ENCODE data around the gene UNC13D.

Gene UNC13D

GRCh38 chr17:75827308-75828075, 16.7 kb downstream of the UNC13D start:
- TF ChIP-seq MAX (IDR thresholded peaks at IDR 0.05) (no peak), CREB1 (IDR thresholded peaks at IDR 0.05; ENCODE audit: low read depth) (no peak), RAD21 (IDR thresholded peaks at IDR 0.05; ENCODE audit: low read depth) (peak; percentile 10; the same call in 1 of the 2 replicates), TEAD4 (IDR thresholded peaks at IDR 0.05) (no peak)

- TF ChIP-seq CREB1 (IDR thresholded peaks at IDR 0.05; ENCODE audit: low read depth) (no peak), EGR1 (IDR thresholded peaks at IDR 0.05) (no peak), RAD21 (IDR thresholded peaks at IDR 0.05; ENCODE audit: low read depth) (no peak), USF1 (IDR thresholded peaks at IDR 0.05) (no peak), FOXM1 (IDR thresholded peaks at IDR 0.05; ENCODE audit: borderline replicate concordance, low read depth) (no peak)
Observed at GRCh38 chr17:75826561-75827307, 17.5 kb downstream of the UNC13D start.

GRCh38 chr17:75825748-75826370, 18.3 kb downstream of the UNC13D start:
- no peak for TF ChIP-seq ZBTB7A (IDR thresholded peaks at IDR 0.05; ENCODE audit: low read depth)
- TF ChIP-seq TEAD4 (IDR thresholded peaks at IDR 0.05) = no peak
- no peak for TF ChIP-seq NFIC (IDR thresholded peaks at IDR 0.05)
- TF ChIP-seq CEBPB (IDR thresholded peaks at IDR 0.05) = no peak
- TF ChIP-seq USF1 (IDR thresholded peaks at IDR 0.05) = no peak
- TF ChIP-seq MAX (IDR thresholded peaks at IDR 0.05) = no peak
- TF ChIP-seq FOXM1 (IDR thresholded peaks at IDR 0.05; ENCODE audit: borderline replicate concordance, low read depth) = no peak

GRCh38 chr17:75825149-75825552, 19.1 kb downstream of the UNC13D start:
- no peak for TF ChIP-seq RAD21 (IDR thresholded peaks at IDR 0.05; ENCODE audit: low read depth)
- no peak for TF ChIP-seq TCF12 (IDR thresholded peaks at IDR 0.05; ENCODE audit: low read depth)
- no peak for TF ChIP-seq CEBPB (IDR thresholded peaks at IDR 0.05)
- TF ChIP-seq TEAD4 (IDR thresholded peaks at IDR 0.05) = no peak

- TF ChIP-seq EGR1 (IDR thresholded peaks at IDR 0.05) = no peak
- no peak for TF ChIP-seq REST (IDR thresholded peaks at IDR 0.05; ENCODE audit: low read depth)
- no peak for TF ChIP-seq FOXM1 (IDR thresholded peaks at IDR 0.05; ENCODE audit: borderline replicate concordance, low read depth)
- no peak for TF ChIP-seq CEBPB (IDR thresholded peaks at IDR 0.05)
- TF ChIP-seq TAF1 (IDR thresholded peaks at IDR 0.05; ENCODE audit: low read depth) = no peak
- no peak for TF ChIP-seq MAX (IDR thresholded peaks at IDR 0.05)
- TF ChIP-seq USF1 (IDR thresholded peaks at IDR 0.05) = no peak
- no peak for TF ChIP-seq NFIC (IDR thresholded peaks at IDR 0.05)
- TF ChIP-seq ZBTB7A (IDR thresholded peaks at IDR 0.05; ENCODE audit: low read depth) = no peak
- TF ChIP-seq EP300 (IDR thresholded peaks at IDR 0.05; ENCODE audit: borderline replicate concordance) = no peak
- no peak for TF ChIP-seq TCF12 (IDR thresholded peaks at IDR 0.05; ENCODE audit: low read depth)
- no peak for TF ChIP-seq RAD21 (IDR thresholded peaks at IDR 0.05; ENCODE audit: low read depth)
- TF ChIP-seq YY1 (IDR thresholded peaks at IDR 0.05; ENCODE audit: low read depth) = no peak
- no peak for TF ChIP-seq CREB1 (IDR thresholded peaks at IDR 0.05; ENCODE audit: low read depth)
- no peak for TF ChIP-seq TEAD4 (IDR thresholded peaks at IDR 0.05)
Observed at GRCh38 chr17:75824666-75825065, 19.5 kb downstream of the UNC13D start.

GRCh38 chr17:75824050-75824552, 20.1 kb downstream of the UNC13D start:
- TF ChIP-seq FOXM1 (IDR thresholded peaks at IDR 0.05; ENCODE audit: borderline replicate concordance, low read depth) = no peak
- no peak for TF ChIP-seq EP300 (IDR thresholded peaks at IDR 0.05; ENCODE audit: borderline replicate concordance)
- no peak for TF ChIP-seq NFIC (IDR thresholded peaks at IDR 0.05)
- no peak for TF ChIP-seq RAD21 (IDR thresholded peaks at IDR 0.05; ENCODE audit: low read depth)
- TF ChIP-seq REST (IDR thresholded peaks at IDR 0.05; ENCODE audit: low read depth) = no peak
- no peak for TF ChIP-seq MAX (IDR thresholded peaks at IDR 0.05)
- no peak for TF ChIP-seq EGR1 (IDR thresholded peaks at IDR 0.05)
- no peak for TF ChIP-seq TAF1 (IDR thresholded peaks at IDR 0.05; ENCODE audit: low read depth)

Measured in Ishikawa (cell line).